IgD-negative memory B cell (primary cell): Measurements from ENCODE around the gene SLC39A11. TPM values are rescaled to one million over a fixed set of nuclear protein-coding genes. Genes with fewer than 3 reads are reported as not detected.

Source experiments
- H3K27ac Mint-ChIP-seq, 3 donors: one replicate each; pipeline ENCODE4 v1.8.0; 2020 to 2022; ENCODE audit warnings: mild to moderate bottlenecking in 3 of 3, mixed read lengths in 3 of 3, moderate library complexity in 1 of 3
- H3K27me3 Mint-ChIP-seq: one replicate; pipeline ENCODE4 v1.8.0; 2021; ENCODE audit warnings: mixed read lengths
- H3K36me3 Mint-ChIP-seq: one replicate; pipeline ENCODE4 v1.8.0; 2020; ENCODE audit warnings: mild to moderate bottlenecking, mixed read lengths
- H3K4me1 Mint-ChIP-seq, 3 donors: one replicate each; pipeline ENCODE4 v1.8.0; 2020 to 2022; ENCODE audit warnings: mixed read lengths in 3 of 3, mild to moderate bottlenecking in 1 of 3
- H3K4me3 Mint-ChIP-seq, 4 donors: one replicate each; pipeline ENCODE4 v1.8.0; 2020 to 2022; ENCODE audit warnings: mild to moderate bottlenecking in 4 of 4, mixed read lengths in 4 of 4, moderate library complexity in 3 of 4
- H3K9me3 Mint-ChIP-seq, 3 donors: one replicate each; pipeline ENCODE4 v1.8.0; 2020 to 2021; ENCODE audit warnings: mixed read lengths in 3 of 3, mild to moderate bottlenecking in 1 of 3
- polyA plus RNA-seq: library from polyadenylated mRNA; unstranded; fragments of 300-500 nt; fragmentation: Illumina TruSeq; gene quantifications from one replicate; pipeline ENCODE4 v1.2.3, GENCODE V29; 2021

The SLC39A11 gene
- polyA plus RNA-seq, 1 donor from 2014 or later = 13.7 TPM

DNA sequence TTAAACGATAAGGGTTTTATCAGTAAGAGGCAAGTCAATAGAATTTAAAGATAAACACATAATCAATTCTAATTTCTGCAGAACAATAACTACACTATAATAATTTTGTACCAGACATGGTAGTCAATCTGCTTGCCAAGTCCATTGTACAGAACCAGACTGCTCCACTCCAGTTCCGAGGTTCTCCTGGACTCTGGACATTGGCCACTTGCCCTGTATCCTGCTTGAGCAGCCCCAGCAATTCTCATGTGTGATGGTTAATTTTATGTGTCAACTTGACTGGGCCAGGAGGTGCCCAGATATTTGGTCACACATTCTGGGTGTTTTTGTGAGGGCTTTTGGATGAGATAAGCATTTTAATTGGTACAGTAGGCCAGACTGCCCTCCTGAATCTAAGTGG lies 384.6 kb downstream of the SLC39A11 start:
- no peak overlapping the region for H3K4me3 Mint-ChIP-seq
- H3K4me1 Mint-ChIP-seq = no peaks in the 10 kb centered on the region
- no peak overlapping the region for H3K27ac Mint-ChIP-seq
- H3K9me3 Mint-ChIP-seq = peaks cover 4 to 9% (median 7%) of the 10 kb centered on the region in 3 donors
- H3K36me3 Mint-ChIP-seq = peaks cover 23% of the 10 kb centered on the region
- H3K27me3 Mint-ChIP-seq = no peaks in the 10 kb centered on the region

DNA sequence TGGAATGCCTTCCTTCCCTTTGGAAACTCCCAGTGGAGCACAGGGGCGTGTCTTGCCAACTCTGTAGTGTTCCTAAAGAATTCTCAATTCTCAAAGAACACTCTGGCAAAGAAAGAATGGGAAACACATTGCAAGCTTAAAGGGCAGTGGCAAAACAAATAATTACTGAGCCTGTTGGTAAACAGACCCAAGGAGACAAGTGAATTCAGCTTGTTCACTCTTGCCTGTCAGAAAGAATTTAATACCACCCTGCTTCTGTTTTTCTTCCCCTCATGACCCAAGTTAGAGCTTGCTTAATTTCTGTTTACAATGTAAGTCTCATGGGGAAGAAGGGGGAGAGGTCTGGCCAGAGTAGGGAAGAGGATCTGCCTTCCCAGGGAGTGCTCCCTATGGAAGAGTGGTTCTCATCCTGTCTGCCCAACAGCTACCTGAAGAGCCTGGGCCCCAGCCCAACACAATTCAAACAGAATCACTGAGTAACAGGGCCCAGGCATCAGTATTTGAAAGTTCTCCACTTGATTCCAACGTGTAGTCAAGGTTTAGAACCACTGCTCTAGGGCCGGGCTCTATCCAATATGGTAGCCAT lies 386.0 kb downstream of the SLC39A11 start:
- Mint-ChIP-seq H3K27me3 (no peaks in the 10 kb centered on the region), H3K27ac (no peak overlapping the region), H3K4me1 (peaks cover 0 to 1% (median 0%) of the 10 kb centered on the region in 3 donors), H3K4me3 (peak overlapping the region in 2 of 4 donors; percentile 25 to 70), H3K36me3 (peaks cover 23% of the 10 kb centered on the region), H3K9me3 (peaks cover 4 to 9% (median 4%) of the 10 kb centered on the region in 3 donors)

DNA sequence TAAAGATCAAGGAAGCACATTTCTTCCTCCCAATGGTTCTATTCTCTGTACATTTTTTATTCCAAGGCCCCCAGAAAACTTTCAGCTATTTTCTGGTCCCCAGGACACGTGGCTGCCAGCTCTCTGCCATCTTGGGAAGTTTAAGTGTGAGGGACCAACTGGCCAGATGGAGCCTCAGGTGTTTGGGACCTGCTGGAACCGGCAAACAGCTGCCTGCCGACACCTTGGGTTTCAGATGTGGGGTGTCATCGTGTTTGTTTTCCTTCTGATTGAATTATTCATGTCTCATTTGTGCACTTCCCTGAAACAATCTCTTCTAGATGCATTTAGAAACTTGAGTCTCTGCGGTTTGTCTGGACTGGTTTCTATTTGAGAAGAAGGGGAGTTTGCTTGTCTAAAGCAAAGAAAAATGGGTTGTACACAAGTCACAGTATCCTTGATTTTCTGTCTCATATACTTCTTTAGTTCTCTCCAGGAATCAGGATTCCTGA lies 386.5 kb downstream of the SLC39A11 start:
- Mint-ChIP-seq H3K36me3 (peaks cover 23% of the 10 kb centered on the region), H3K27me3 (no peaks in the 10 kb centered on the region), H3K27ac (no peak overlapping the region), H3K4me1 (peaks cover 0 to 1% (median 0%) of the 10 kb centered on the region in 3 donors), H3K4me3 (peak overlapping the region in 2 of 4 donors; percentile 25 to 70), H3K9me3 (peaks cover under 1 to 5% (median 3%) of the 10 kb centered on the region in 3 donors)

GRCh38 chr17:72702998-72703397 lies 389.5 kb downstream of the SLC39A11 start:
- Mint-ChIP-seq H3K27ac (no peak overlapping the region), H3K27me3 (no peaks in the 10 kb centered on the region), H3K4me3 (peak overlapping the region in 1 of 4 donors; percentile 12)

GRCh38 chr17:72702136-72702735 lies 390.3 kb downstream of the SLC39A11 start:
- H3K9me3 Mint-ChIP-seq = peaks cover 0 to 2% (median 0%) of the 10 kb centered on the region in 3 donors
- no peak overlapping the region for H3K4me3 Mint-ChIP-seq
- no peaks in the 10 kb centered on the region for H3K27me3 Mint-ChIP-seq

More at GRCh38 chr17:72702998-72703397, 389.5 kb downstream of the SLC39A11 start:
- Mint-ChIP-seq H3K9me3 (peaks cover 0 to 2% (median 0%) of the 10 kb centered on the region in 3 donors), H3K4me1 (peaks cover 0 to 1% (median 0%) of the 10 kb centered on the region in 3 donors), H3K36me3 (peaks cover 21% of the 10 kb centered on the region)

GRCh38 chr17:72700226-72700625 lies 392.3 kb downstream of the SLC39A11 start:
- Mint-ChIP-seq H3K27me3 (no peaks in the 10 kb centered on the region), H3K4me1 (peaks cover 0 to 1% (median 0%) of the 10 kb centered on the region in 3 donors), H3K36me3 (peaks cover 17% of the 10 kb centered on the region), H3K9me3 (peaks cover 0 to 2% (median 0%) of the 10 kb centered on the region in 3 donors), H3K4me3 (no peak overlapping the region), H3K27ac (no peak overlapping the region)

More at GRCh38 chr17:72702136-72702735, 390.3 kb downstream of the SLC39A11 start:
- H3K36me3 Mint-ChIP-seq = peaks cover 21% of the 10 kb centered on the region
- H3K27ac Mint-ChIP-seq = no peak overlapping the region
- H3K4me1 Mint-ChIP-seq = peaks cover 0 to 1% (median 0%) of the 10 kb centered on the region in 3 donors

DNA sequence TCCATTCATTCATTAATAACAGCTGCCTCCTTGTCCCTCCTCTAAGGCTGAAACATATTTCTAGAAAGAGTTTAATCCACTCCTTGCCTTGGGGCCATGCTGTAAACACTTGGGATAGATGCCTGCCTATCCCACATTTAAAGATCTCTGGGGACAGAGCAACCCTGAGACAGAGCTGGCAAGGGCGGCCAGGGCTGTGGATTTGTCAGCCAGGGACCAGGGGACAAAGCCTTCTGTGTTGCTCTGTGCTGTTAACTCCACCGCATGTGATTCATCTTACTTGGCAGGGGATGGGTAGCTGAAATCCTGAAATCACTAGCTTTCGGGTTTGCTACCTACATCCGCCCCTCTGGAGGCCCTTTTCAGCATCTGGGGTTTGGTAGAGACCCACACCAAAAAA lies 392.9 kb downstream of the SLC39A11 start:
- Mint-ChIP-seq H3K36me3 (peaks cover 15% of the 10 kb centered on the region), H3K9me3 (peaks cover 0 to 2% (median 0%) of the 10 kb centered on the region in 3 donors), H3K4me1 (peaks cover 0 to 1% (median 0%) of the 10 kb centered on the region in 3 donors), H3K4me3 (no peak overlapping the region), H3K27ac (peak overlapping the region in 1 of 3 donors; percentile 31), H3K27me3 (no peaks in the 10 kb centered on the region)

DNA sequence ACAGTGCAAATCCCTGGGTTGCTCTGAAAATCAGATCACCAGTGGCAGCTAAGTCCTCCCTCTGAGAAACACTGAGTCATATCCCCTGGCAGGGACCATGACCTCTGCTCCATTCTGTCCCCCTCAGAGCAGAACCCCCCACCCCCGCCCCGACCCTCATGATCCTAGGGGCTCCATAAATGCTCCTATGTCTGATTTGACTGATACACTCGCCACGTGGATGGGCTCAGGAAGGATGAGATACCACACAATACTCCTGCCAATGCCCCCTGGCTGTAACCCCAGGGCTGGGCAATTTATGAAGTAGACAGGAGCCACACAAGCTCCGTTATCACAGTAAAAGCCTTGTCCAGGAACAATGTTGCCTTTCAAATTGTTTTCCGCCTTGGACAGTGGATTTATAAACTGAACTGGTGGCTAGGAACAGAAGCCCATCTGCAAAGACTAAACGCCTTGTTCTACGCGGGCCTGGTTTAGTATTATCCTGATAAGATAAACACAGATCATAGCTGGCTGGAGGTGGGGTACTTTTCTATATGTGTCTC lies 394.8 kb downstream of the SLC39A11 start:
- peaks cover 0 to 1% (median 0%) of the 10 kb centered on the region in 3 donors for H3K4me1 Mint-ChIP-seq
- peaks cover 12% of the 10 kb centered on the region for H3K36me3 Mint-ChIP-seq
- peaks cover 0 to 2% (median 0%) of the 10 kb centered on the region in 3 donors for H3K9me3 Mint-ChIP-seq
- H3K27ac Mint-ChIP-seq = no peak overlapping the region
- no peak overlapping the region for H3K4me3 Mint-ChIP-seq
- no peaks in the 10 kb centered on the region for H3K27me3 Mint-ChIP-seq

DNA sequence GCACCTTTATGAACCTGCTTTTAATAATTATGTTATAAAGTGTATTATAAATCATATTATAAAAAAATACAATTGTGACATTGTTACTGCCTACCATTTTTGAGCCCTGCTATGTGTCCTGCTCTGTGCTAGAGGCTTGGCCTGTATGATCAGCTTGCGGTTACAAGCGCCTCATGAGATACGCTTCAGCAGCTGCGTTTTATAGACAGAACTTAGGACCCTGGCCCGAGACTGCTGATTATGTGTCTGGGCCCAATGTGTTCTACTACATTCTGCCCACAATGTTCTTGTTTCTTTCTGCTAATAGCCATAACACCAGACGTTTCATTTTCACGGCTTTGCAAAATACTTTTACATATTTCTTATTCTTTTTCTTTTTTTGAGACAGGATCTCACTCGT lies 395.8 kb downstream of the SLC39A11 start:
- Mint-ChIP-seq H3K27ac (no peak overlapping the region), H3K4me1 (no peaks in the 10 kb centered on the region), H3K4me3 (peak overlapping the region in 1 of 4 donors; percentile 72), H3K36me3 (peaks cover 11% of the 10 kb centered on the region), H3K9me3 (peaks cover 0 to 2% (median 0%) of the 10 kb centered on the region in 3 donors), H3K27me3 (no peaks in the 10 kb centered on the region)

DNA sequence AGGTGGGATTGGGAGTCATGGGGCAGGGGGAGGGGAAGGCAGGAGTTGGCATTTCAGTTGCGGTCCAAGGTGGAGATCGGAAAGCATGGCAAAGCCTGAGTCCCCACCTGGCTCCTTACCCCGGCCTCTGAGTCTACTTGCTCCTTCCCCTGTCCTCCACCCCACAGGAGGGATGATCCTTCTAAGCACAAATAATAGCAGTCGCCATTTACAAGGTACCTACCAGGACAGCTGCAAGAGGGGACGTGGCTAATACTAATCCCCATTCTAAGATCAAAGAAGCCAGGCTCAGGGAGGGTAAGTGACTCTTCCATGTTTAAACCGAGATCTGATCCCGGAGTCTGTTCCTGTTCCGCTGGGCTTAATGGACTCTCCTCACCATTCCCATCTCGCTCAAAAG lies 396.3 kb downstream of the SLC39A11 start:
- H3K4me1 Mint-ChIP-seq = no peaks in the 10 kb centered on the region
- H3K36me3 Mint-ChIP-seq = peaks cover 11% of the 10 kb centered on the region
- no peak overlapping the region for H3K4me3 Mint-ChIP-seq
- H3K27me3 Mint-ChIP-seq = no peaks in the 10 kb centered on the region
- H3K27ac Mint-ChIP-seq = no peak overlapping the region
- H3K9me3 Mint-ChIP-seq = peaks cover 0 to 2% (median 0%) of the 10 kb centered on the region in 3 donors

- peaks cover 5% of the 10 kb centered on the region for H3K36me3 Mint-ChIP-seq
- H3K9me3 Mint-ChIP-seq = no peaks in the 10 kb centered on the region
- no peaks in the 10 kb centered on the region for H3K27me3 Mint-ChIP-seq
- no peak overlapping the region for H3K4me3 Mint-ChIP-seq
- H3K4me1 Mint-ChIP-seq = no peaks in the 10 kb centered on the region
- no peak overlapping the region for H3K27ac Mint-ChIP-seq
These were observed 398.5 kb downstream of the SLC39A11 start for GRCh38 chr17:72693956-72694355.

GRCh38 chr17:72693151-72693878 lies 399.2 kb downstream of the SLC39A11 start:
- Mint-ChIP-seq H3K4me3 (no peak overlapping the region), H3K4me1 (no peaks in the 10 kb centered on the region), H3K36me3 (peaks cover 5% of the 10 kb centered on the region), H3K27ac (no peak overlapping the region), H3K9me3 (no peaks in the 10 kb centered on the region), H3K27me3 (no peaks in the 10 kb centered on the region)

DNA sequence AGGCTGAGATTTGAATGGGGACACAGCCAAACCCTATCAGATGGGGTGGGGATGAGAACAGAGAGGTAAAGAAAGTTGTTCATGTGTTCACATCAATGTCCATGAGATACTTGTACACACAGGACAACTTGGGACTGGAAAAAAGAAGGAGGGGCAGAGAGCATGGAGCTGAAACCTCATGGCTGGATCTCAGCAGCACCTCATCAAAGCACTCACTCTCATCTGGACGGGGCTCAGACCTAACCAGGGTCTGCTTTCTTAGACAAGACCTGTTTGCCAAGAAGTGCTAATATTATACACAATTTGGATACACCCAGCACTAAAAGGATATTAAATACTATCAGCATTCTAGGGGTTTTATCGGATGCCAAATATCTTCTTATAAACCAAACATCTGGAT lies 399.8 kb downstream of the SLC39A11 start:
- no peaks in the 10 kb centered on the region for H3K4me1 Mint-ChIP-seq

DNA sequence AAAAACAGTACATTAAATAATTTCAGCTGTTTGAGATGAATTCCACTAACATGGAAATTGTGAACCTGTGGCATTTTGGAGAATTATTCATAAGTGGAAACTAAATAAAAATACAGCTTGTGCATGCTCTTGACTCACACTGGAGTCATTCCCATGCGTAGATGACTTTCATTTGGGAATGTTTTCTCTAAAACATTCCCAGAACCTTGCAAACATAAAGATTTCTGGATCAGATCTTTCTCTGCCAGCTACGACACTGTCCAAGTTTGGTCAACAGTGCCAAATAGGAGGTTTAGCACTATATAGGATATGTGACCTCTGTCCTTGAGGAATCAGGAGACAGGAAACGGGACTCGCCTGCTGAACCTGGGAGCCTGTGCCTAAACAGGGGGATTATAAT lies 400.9 kb downstream of the SLC39A11 start:
- H3K4me3 Mint-ChIP-seq = no peak overlapping the region
- no peaks in the 10 kb centered on the region for H3K4me1 Mint-ChIP-seq
- peaks cover 5% of the 10 kb centered on the region for H3K36me3 Mint-ChIP-seq
- no peak overlapping the region for H3K27ac Mint-ChIP-seq
- H3K27me3 Mint-ChIP-seq = no peaks in the 10 kb centered on the region
- no peaks in the 10 kb centered on the region for H3K9me3 Mint-ChIP-seq

More for the DNA sequence above, 399.8 kb downstream of the SLC39A11 start:
- Mint-ChIP-seq H3K36me3 (peaks cover 5% of the 10 kb centered on the region), H3K9me3 (no peaks in the 10 kb centered on the region), H3K4me3 (no peak overlapping the region), H3K27ac (no peak overlapping the region), H3K27me3 (no peaks in the 10 kb centered on the region)

DNA sequence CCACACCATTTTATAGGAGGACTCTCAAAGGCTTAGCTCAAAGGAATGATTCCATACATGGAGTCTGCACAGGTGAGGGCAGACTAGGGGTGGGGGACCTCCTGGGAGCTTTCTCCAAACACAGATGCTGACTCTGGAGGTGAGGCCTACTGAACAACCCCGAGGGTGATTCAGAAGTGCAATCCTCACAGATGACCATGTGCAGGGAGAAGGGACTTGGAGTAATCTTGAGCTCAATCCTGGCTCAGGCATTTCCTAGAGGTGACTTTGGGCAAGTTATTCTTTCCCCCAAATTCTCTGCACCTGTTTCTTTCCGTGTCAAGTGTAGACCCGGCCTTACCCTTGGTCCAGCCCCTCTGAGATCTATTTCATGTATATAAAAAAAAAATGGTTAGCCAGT lies 401.5 kb downstream of the SLC39A11 start:
- Mint-ChIP-seq H3K27ac (no peak overlapping the region), H3K4me3 (no peak overlapping the region), H3K9me3 (no peaks in the 10 kb centered on the region), H3K4me1 (no peaks in the 10 kb centered on the region), H3K27me3 (no peaks in the 10 kb centered on the region), H3K36me3 (peaks cover 7% of the 10 kb centered on the region)
